Erythroblast (primary cell): ENCODE results near the gene KRTAP10-10.

Source experiments
- GATA1 ChIP-seq: IDR thresholded peaks from 2 replicates; pipeline ENCODE4 v1.6.1; 2011; ENCODE audit warnings: low read depth, mild to moderate bottlenecking, control low read depth, low read length, moderate library complexity
- POLR2A ChIP-seq: IDR thresholded peaks from 2 replicates; pipeline ENCODE4 v1.6.1; 2011; ENCODE audit warnings: mild to moderate bottlenecking, low read length

- TF ChIP-seq POLR2A (no peak), GATA1 (no peak)
Measured at GRCh38 chr21:44595524-44595923, 41.6 kb upstream of the KRTAP10-10 start.
